ENCODE measurements around the gene PPM1K.

DNA sequence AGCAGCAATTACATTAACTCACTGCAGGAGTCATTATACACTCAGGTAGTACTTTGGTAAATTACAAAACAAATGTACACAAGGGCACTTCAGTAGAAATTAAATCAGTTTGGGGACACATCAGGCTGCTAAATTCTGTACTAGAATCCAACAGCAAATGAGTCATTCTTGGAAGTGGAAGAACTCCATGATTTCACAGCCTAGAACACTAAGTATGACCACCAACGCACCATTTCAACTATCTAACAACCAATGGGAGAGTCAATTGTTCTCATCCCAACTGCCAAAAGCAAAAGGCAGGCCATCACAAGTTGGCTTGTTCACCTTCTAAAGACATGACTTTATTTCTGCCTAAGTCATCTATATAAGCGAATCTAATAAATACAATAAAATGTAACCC is 26.6 kb downstream of the PPM1K start:
- TF ChIP-seq POLR2A (IDR thresholded peaks at IDR 0.05; ENCODE audit: low read depth, low read length) (no peak), POLR2AphosphoS5 (IDR thresholded peaks at IDR 0.05; ENCODE audit: insufficient read depth, low read depth, low read length) (no peak), JUN (IDR thresholded peaks at IDR 0.05; ENCODE audit: borderline replicate concordance, insufficient read depth, insufficient read length, low read depth) (no peak), EZH2 (IDR thresholded peaks at IDR 0.05; ENCODE audit: borderline replicate concordance, low read depth, low read length, severe bottlenecking) (no peak)
- TF ChIP-seq, protein P1, sequence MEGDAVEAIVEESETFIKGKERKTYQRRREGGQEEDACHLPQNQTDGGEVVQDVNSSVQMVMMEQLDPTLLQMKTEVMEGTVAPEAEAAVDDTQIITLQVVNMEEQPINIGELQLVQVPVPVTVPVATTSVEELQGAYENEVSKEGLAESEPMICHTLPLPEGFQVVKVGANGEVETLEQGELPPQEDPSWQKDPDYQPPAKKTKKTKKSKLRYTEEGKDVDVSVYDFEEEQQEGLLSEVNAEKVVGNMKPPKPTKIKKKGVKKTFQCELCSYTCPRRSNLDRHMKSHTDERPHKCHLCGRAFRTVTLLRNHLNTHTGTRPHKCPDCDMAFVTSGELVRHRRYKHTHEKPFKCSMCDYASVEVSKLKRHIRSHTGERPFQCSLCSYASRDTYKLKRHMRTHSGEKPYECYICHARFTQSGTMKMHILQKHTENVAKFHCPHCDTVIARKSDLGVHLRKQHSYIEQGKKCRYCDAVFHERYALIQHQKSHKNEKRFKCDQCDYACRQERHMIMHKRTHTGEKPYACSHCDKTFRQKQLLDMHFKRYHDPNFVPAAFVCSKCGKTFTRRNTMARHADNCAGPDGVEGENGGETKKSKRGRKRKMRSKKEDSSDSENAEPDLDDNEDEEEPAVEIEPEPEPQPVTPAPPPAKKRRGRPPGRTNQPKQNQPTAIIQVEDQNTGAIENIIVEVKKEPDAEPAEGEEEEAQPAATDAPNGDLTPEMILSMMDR (IDR thresholded peaks at IDR 0.05; ENCODE audit: extremely low read depth in 1 of 2, insufficient read depth in 1 of 2, low read depth in 1 of 2, low read length in 2 of 2) = no peak
